Right hindlimb (tissue), 1 donor: ENCODE measurements around the gene WFDC2.

Experiments
- DNase-seq: peaks from one replicate; pipeline ENCODE4 v3.0.0-alpha.2; 2018

Gene WFDC2

DNA sequence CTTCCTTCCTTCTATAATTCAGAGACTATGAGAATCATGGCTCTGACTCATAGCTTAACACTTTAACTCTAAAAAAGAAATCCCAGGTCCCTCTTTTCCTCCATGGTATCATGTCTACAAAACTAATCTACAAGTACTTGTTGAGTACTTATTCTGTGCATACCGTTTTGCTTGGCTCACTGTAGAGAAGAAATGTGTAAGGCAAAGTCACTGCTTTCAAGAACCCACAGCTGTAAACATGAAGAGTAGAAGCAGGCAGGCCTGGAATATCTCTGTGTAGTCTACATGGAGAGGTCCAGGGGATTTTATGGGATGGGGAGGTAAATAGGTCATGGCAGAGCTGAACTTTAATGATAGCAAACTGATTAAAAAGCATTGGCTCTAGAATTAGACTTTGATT lies 32.0 kb downstream of the WFDC2 start:
- DNase-seq = no peak

DNA sequence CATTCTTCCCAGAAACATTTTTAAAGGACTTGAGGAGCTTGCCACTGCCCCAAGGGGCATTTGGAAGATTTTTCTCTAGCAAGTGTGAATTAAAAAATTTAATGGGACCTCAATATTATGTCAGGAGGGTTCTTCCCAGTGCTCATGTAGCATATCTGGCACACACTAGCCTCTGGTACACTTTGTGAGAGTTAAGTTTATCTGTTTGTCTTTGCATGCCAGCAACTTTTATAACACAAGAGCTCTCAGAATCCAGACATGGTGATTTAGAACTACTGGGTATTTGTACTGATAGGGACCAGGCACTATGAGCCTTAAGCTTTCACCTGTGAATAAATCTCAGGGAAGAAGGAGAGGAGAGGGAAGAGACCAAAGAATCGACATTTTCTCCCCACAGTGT lies 33.0 kb downstream of the WFDC2 start:
- DNase-seq = no peak

DNA sequence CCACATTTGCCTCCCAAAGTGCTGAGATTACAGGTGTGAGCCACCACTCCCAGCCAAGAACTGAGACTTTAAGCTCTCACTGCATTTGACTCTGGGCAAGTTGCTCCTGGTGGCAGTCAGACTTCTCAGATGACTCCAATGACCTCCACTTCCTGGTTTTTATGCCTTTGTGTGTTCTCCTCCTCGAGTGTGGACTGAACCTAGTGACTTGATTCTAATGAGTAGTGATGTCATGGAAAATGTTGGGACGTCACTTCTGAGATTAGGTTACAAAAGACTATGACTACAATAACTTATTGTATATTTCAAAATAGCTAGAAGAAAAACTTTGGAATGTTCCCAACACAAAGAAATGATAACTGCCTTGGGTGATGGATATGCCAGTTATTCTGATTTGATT lies 33.9 kb downstream of the WFDC2 start:
- no peak for DNase-seq

DNA sequence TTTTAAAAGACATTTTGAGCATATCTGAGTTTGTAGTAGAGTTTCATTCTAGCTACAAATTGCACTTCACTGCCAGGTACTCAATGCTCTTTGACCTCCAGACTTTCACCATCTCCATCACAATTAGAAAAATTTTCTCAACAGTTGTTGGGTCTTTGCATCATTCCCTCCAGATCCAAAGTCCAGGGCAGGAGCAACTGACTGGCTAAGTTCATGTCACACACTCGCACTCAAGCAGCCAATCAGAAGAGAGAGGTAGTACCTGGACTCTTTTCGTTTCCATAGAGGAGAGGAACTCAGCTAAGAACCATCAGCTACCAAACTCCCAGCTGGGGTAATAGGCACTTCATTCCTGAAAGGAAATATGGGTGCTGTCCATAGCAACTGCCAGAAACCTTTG lies 36.8 kb downstream of the WFDC2 start:
- no peak for DNase-seq

DNA sequence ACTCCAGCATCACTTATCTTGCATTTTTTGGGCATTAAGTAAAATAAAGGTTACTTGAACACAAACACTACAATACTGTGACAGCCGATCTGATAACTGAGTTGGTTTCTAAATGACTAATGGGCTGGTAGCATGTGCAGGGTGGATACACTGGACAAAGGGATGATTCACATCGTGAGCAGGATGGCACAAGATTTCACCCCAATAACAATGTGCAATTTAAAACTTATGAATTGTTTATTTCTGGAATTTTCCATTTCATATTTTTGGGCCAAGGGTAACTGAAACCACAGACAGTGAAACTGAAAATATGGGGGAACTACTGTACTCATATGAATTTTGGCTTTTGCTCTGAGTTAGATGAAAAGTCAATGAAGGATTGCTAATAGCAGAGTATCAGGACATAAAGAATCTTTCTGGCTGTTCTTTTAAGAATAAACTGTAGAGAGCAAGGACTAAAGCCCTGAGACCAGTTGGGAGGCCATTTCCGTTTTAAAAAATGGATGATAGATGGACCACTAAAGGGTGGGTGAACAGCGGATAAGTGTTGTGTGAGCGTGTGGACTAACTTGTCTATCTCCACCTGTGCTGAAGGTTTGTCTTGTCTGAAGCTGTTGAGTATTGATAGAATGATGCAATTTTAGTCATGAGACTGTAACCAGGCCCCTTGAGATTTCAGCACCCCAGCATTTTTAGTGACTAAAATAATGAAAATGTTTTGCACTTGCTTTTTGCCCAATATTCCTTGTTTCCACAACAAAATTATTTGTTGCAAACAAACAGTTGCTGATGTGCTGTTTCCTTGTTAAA lies 37.7 kb downstream of the WFDC2 start:
- no peak for DNase-seq

DNA sequence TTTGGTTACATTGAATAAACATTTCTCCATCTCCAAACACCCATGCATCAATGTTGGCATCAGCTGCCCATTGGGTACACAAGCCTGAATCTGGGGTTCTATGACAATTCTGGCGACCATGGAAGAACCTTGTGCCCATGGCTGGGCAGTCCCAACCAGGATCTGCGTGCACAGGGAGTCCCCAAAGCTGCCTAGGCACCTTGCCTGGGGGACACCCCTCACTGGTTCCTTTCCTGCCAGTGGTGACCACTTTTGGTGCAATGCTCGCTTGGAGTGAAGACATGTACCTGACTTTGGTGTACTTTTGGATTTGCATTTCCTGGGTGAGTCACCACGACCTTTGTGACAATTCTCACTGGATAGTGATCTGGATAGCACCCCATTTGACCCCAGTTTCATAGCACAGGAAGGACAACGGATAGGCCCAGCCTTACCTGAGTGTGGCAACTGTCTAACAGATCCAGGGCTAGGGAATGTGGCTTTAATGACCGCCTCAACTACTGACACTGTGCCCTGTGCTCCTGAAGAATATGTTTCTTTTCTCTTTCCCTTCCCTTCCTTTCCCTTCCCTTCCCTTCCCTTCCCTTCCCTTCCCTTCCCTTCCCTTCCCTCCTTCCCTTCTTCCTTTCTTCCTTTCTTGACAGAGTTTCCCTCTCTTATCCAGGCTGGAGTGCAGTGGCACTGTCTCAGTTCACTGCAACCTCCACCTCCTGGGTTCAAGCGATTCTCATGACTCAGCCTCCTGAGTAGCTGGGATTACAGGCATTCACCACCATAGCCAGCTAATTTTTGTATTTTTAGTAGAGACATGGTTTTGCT lies 38.7 kb downstream of the WFDC2 start:
- DNase-seq = no peak

DNA sequence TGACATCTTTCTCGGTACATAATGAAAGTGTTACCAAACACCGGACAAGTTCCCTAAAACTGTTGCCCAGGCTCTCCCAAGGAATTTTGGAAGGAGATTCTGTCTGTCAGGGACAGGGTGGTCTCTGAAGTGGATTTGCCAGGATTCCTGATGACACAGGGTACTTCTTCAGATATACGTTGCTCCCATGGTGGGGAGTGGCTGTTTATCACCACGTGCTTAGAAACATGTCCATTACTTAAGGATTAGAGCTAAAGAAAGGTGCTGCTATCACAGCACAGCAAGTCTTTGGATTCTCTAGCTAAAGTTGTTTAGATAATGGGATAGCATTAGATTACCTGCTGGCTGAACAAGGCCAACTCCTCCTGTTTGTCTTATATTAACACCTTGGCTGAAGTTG lies 39.5 kb downstream of the WFDC2 start:
- no peak for DNase-seq

DNA sequence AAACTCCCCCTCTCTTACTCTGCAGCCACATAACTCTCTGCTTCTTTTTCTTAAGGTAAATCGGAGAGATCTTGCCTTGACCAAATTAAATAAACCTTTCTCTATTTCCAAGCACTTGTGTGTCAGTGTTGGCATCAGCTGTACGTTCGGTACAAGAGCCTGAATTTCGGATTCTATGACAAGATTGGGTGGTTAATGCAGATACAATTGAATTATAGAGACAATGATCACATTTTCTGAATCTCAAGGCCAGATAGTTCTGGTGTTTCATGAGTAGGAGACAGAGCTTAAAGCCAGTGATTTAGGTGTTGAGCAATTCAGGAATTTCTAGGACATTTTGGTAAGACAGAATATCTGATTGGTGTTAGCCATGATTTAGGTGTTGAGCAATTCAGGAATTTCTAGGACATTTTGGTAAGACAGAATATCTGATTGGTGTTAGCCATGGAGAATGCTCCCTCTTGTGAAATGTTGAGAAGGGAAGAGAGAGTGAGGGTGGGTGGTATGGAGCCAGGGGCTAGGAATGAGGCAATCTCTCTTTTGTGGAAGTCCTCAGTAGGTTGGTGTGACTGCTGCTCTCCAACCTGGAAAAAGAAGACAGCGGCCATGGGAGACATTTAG lies 40.8 kb downstream of the WFDC2 start:
- no peak for DNase-seq

DNA sequence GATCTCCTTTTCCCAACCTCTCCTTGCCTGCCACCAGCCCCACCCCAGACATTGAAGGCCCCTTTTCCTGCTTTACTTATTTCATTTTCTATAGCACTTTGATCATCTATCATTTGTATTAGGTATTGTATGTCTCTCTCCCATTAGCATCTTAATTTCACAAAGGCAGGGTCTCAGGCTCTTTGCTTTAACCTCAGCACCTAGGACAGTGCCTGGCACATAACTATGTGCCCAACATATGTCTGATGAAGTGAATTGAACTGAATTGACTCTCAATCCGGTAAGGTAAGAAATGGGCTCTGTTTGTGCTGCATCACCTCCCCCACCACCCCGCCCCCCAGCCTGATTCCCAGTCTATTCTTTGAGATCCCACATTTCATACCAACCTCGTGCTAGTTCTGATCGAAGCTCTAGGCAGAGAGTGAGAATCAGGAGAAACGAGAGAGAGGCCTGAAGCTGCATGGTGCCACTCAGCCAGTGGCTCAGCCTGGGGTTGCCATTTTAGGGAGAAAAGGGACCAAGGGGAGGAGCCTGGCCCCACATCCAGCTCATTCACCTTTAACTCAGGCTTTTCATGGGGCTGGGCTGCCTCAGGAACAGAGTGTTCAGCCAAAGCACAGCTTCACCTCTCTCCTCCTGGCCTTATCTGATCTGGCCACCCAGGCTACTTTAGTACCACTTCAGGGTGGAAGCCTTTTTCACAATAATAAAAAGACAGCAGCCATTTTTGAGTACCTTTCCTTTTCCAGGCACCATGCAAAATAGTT lies 45.8 kb downstream of the WFDC2 start, which contains the start of gene SPINT3:
TSS of gene SPINT3 (minus strand) at position 476 of the 767 bp plus-strand sequence. CDS start at position 462, 14 bp downstream.
- DNase-seq = no peak

DNA sequence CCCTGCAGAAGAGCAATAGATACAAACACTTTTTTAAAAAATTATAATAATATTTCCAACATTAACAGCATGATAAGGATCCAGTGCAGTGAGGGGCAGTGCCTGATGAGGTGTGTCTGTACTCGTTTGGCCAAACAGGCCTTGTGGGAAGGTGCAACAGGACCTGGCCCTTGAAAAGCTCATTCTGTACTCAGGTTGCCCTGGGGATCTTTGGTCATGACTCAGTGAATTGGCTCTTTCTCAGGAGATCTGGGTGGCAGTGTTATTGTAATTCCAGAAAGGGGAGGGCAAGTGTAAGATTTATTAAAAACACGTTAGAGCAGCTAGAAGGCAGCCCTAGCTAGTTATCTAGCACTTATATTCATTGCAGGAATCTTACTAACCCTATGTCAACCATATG lies 48.7 kb downstream of the WFDC2 start:
- no peak for DNase-seq

DNA sequence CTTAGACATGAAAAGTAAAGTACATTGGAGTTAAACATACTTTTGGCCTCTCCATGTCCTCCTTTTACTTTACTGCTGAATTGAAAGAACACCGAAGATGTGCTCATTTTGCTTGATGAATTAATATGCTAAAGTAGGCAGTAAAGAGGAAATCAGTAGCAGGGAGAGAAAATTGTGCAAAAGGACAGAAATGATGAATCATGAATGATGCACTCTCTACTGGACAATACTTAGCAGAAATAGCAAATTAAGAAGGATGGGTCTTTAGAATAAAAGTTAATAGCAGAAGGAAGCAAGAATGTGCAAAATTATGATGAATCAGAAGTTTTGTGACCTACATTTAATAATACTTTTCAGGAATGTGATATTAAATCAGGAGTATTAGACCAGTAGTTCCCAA lies 54.3 kb downstream of the WFDC2 start:
- no peak for DNase-seq

DNA sequence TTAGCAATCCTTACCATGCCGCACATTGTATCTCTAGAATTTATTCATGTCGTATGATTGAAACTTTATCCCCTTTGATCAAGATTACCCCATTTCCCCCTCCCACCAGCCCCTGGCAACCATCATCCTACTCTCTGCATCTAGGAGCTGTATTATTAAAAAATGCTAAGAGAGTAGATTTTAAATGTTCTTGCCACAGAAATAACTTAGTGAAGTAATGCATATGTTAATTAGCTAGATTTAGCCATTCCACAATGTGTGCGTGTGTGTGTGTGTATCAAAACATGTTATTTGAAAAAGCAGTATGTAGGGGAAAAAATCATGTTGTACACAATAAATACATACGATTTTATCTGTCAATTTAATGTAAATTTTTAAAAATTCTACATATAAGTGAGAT lies 57.7 kb downstream of the WFDC2 start:
- DNase-seq = no peak
